A204.1 (cell line): ENCODE data around the gene CNTF.

Source experiments
- FAIRE-seq: peaks from 2 replicates; lab custom pipeline; 2012; peaks lifted over from hg19 to GRCh38; lab: Jason Lieb, UNC

The CNTF gene

GRCh38 chr11:58606930-58607714 is 15.3 kb upstream of the CNTF start:
- no peak for FAIRE-seq

- no peak for FAIRE-seq
Observed at GRCh38 chr11:58608331-58608730, 14.1 kb upstream of the CNTF start.

GRCh38 chr11:58609723-58610122 is 12.7 kb upstream of the CNTF start:
- no peak for FAIRE-seq

- no peak for FAIRE-seq
Observed at GRCh38 chr11:58613228-58613627, 9.2 kb upstream of the CNTF start.

- no peak for FAIRE-seq
Observed at GRCh38 chr11:58615559-58615958, 6.9 kb upstream of the CNTF start.

GRCh38 chr11:58616594-58616993 is 5.9 kb upstream of the CNTF start:
- FAIRE-seq, result no peak

GRCh38 chr11:58617976-58618557 is 4.4 kb upstream of the CNTF start:
- no peak for FAIRE-seq

- no peak for FAIRE-seq
Observed at GRCh38 chr11:58621586-58622262, 741 bp upstream of the CNTF start.

- FAIRE-seq, result no peak
Observed at GRCh38 chr11:58625086-58625485, 2.6 kb downstream of the CNTF start.

GRCh38 chr11:58625826-58626460 is 3.5 kb downstream of the CNTF start:
- FAIRE-seq, result no peak

GRCh38 chr11:58626934-58627483 is 4.5 kb downstream of the CNTF start:
- no peak for FAIRE-seq

- no peak for FAIRE-seq
Observed at GRCh38 chr11:58628446-58628845, 6.0 kb downstream of the CNTF start.

GRCh38 chr11:58629857-58630256 is 7.4 kb downstream of the CNTF start:
- no peak for FAIRE-seq

- no peak for FAIRE-seq
Observed at GRCh38 chr11:58631378-58631777, 8.9 kb downstream of the CNTF start.

- FAIRE-seq, result no peak
Observed at GRCh38 chr11:58632510-58632909, 10.0 kb downstream of the CNTF start.

GRCh38 chr11:58636587-58636986 is 14.1 kb downstream of the CNTF start:
- FAIRE-seq, result no peak

- FAIRE-seq, result no peak
Observed at GRCh38 chr11:58637371-58637770, 14.9 kb downstream of the CNTF start.

- no peak for FAIRE-seq
Observed at GRCh38 chr11:58639103-58639502, 16.6 kb downstream of the CNTF start.

GRCh38 chr11:58639669-58640068 is 17.2 kb downstream of the CNTF start:
- FAIRE-seq, result no peak

- FAIRE-seq, result no peak
Observed at GRCh38 chr11:58640386-58641023, 18.0 kb downstream of the CNTF start.

GRCh38 chr11:58641341-58641740 is 18.9 kb downstream of the CNTF start:
- FAIRE-seq, result no peak
